SK-MEL-5 (cell line): ENCODE results near the gene ENSA. TPM values are rescaled to one million over a fixed set of nuclear protein-coding genes. Genes with fewer than 3 reads are reported as not detected.
A peak's percentile ranks its signal among the peaks of the same experiment; 100 is the strongest.
"Not testable (repeated sequence)": the region's sequence is repeated elsewhere in the genome, so short reads cannot be mapped to it uniquely, and the experiment has no call there.

Experiments used
- DNase-seq: peaks from one replicate; pipeline ENCODE4 v3.0.0-alpha.2; 2016; ENCODE audit warnings: low read depth, low spot score
- in situ Hi-C: cut with HindIII; loops from 2 replicates; pipeline ENCODE4 v1.10.0; 2016; ENCODE audit warnings: low sequenced_read_pairs, high pct_unique_total_duplicates, low pct_unique_long_range_greater_than_20kb
- total RNA-seq: library from RNA; depleted of rRNA; stranded (reverse); fragments of >200 nt; shearing (Covaris generic); gene quantifications from 2 replicates; pipeline ENCODE4 v1.2.3, GENCODE V29; 2014

The ENSA gene
- total RNA-seq, 1 experiment from 2014 or later, result 101 TPM

- in situ Hi-C loops, result no loop called here
- DNase-seq, result no peak
These were observed 3.3 kb downstream of the ENSA start for GRCh38 chr1:150626150-150626549.

DNA sequence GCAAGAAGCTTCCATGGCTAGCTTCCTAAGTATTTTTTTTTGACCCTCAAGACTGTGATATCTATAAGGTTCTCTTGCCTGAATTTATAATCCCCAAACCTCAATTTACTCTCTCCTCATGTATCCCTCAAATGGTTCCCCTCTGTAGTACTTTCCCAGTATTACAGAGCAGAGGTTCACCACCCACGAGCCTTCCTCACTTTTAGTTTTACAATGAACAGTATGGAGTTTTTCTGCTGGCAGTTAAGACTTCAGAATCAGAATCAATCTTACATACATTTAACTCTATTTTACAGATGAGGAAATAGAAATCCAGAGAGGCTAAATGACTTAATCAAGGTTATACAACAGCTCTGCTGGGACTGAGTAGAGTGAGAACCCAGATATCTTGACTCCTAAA, 4.9 kb downstream of the ENSA start:
- in situ Hi-C loops, DNase-seq: not testable (repeated sequence)

DNA sequence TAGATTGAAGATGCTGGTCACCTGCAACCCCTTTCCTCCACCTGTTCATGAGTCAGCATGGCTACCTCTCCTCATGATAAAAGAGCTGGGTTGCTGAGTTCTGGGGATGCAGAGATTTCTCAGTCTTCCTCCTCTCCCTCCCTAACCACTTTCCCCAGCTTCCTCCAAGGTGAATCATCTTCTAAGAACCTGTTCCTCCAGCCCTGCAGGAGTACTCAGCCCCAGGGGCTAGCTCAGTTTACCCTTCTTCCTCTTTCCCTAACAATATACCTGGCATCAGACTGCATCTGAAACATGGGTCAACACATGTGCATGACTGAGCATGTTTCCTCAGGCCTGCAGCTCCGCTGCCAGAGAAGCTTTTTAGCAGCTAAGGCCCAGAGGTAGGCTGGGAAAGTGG, 5.3 kb downstream of the ENSA start:
- DNase-seq, in situ Hi-C loops: not testable (repeated sequence)

GRCh38 chr1:150622303-150622975, 7.0 kb downstream of the ENSA start:
- DNase-seq, result no peak
- in situ Hi-C loops, result no loop called here

DNA sequence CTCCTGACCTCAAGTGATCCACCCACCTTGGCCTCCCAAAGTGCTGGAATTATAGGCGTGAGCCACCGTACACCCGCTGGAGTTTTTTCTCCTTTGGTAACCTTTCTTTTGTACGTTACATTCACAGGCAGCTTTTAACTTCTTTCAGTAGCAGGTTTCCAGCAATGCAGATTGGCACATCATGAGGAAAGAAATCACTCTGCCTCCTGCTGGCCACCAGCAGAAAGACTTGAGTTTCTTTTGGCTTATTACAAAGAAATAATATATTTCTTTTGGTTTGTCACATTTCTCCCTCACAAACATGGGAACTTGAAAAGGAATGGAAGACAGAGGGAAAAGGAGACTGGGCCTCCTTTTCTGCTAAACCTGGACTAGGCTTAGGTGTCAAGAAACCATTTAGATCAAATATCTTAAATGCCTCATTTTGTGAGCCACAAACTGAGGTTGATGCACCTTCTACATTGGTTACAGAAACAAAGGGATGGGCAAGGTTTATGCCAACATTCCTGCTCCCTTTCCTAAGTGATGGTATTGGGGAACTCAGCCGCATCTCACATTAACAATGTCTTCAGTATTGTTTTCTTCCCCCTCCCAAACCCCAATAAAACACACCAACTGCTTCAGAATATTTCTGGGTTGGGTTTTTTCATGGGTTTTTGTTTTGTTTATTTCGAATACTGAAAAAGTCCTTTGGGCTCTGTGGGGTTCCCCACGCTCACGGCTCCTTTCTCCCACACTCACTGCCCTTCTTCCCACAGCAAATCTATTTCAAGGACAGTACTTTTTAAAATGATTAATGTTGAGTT, 7.7 kb downstream of the ENSA start:
- in situ Hi-C loops, result no loop called here

GRCh38 chr1:150620919-150621318, 8.5 kb downstream of the ENSA start:
- in situ Hi-C loops, result no loop called here
- DNase-seq, result no peak

More for the DNA sequence above, 7.7 kb downstream of the ENSA start:
- peak; percentile 69 for DNase-seq

DNA sequence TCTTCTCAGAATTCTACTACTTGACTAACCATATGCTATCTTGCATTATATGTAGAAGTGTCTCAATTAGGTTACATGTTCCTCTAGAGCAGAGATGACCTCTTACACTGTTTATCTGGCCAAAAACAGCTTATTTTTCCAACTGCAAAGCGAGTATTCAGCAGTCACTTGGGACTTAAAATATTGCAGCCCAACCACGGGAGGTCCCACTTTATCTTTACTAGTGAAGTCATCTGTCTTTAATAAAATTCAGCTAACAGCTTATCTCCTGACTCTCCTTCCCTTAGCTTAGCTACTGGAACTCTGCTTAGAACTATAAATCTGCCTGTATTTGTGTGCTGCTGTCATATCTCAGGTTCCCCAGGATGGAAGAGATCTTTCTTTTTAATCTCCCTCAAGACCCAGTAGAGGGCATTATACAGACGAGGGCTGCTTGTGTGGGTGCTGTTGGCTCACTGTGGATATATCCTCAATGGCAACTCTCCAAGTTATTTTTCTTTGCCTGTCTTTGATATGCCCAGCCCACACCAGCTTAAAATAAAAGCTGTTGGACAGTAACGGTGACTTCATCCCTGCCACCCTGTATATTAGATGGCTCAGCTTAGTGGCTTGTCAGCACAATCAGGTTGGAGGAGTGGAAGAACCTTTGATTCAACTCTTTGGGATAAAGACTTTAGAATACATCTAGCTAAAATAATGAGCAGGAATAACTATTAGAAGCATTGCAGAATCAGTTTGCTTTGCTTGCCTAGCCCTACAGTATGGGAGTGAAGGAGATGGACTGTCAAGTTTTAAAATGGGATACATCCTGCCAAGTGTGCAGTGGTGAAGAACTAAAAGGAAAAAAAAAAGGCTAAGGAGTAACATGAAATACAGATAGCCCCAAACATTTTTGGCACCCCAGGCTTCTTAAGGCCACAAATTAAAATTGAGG, 9.6 kb downstream of the ENSA start:
- in situ Hi-C loops, result no loop called here
- peak; percentile 73 for DNase-seq

DNA sequence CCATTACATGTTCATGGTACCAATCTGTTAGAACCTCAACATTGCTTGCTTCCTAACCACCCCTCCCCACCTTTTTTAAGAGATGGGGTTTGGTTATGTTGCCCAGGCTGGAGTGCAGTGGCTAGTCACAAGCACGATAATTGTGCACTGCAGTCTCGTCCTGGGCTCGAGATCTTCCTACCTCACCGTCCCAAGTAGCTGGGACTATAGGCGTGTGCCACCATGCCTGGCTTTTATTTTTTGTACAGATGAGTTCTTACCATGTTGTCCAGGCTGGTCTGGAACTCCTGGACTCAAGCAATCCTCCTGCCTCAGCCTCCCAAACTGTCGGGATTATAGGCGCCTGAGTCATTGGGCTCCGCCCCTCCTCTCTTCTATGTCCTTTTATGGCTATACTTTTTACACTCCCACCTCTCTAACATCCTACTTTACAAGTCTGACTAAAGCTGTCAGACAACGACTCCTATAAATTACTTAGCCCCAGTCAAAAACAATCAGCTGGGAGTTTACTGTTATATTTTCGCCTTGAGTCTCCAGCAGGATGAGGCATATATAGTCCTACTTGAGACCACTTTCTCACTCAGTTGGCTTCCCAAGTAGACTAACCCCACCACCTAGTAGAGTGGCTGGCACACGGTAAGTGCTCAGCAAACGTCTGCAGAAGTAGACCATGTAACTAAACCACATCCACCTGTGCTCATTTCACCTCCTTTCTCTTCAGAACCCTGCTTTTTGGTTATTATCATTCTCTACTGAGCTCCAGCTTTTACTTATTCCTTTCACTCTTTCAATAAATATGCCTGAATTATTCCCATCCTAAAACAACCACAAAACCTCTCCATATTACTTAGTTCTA, 13.8 kb downstream of the ENSA start:
- no peak for DNase-seq
- in situ Hi-C loops, result no loop called here

DNA sequence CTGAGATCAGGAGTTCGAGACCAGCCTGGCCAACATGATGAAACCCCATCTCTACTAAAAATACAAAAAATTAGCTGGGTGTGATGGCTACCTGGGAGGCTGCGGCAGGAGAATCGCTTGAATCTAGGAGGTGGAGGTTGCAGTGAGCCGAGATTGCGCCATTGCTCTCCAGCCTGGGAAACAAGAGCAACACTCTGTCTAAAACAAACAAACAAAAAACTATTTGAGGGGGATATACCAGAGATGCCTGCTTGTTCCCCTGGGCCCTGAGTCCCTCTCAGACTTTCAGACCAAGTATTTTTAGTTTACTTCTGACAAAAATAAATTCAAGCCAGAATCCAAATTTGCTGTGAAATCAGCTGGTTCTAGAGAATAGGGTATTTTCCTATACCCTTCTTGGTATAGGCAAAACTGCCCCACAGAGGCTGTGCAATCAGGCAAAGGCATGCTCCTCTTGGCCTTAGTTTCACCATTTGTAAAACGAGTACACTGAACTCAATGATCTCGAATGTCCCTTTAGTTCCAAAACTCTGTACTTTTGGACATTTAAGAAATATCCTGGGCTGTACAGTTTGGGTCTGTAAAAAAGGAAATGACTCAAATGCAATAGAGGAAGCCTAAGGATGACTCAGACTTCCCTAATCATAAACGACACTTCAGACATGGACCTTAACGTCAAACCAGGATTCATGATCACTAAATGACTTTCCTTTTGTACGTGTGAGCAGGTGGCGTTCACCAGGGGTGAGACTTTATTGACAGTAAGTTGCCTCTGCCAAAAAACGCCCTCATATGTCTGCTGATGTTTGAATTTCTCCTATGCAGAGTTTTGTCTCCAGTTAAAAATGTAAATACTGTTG, 16.1 kb downstream of the ENSA start:
- peak; percentile 59 for DNase-seq
- in situ Hi-C loops, result no loop called here

DNA sequence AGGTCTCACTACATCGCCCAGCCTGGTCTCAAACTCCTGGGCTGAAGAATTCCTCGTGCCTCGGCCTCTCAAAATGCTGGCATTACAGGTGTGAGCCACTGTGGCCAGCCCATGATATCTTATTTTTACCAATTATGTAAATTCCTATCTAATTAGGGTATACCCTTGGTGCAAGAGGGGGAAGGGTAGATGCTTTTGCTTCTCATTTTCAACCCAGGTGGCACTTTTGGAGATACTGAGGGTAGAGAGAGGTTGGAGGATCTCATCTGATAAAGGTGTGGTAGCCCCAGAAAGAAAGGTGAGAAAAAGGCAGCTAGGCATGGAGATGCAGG, 17.4 kb downstream of the ENSA start:
- in situ Hi-C loops, result no loop called here
- no peak for DNase-seq

DNA sequence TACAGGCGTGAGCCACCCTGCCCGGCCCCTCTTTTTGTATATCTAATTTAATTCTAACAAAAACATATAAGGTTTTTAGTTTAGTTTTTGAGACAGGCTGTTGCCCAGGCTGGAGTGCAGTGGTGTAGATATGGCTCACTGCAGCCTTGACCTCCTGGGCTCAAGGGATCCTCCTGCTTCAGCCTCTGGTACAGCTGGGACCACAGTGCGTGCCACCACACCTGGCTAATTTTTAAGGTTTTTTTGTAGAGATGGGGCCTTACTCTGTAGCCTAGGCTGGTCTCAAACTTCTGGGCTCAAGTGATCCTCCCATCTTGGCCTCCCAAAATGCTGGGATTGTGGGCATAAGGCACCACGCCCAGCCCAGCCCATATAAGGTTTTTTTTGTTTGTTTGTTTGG, 18.8 kb downstream of the ENSA start:
- in situ Hi-C loops, result no loop called here
- DNase-seq, result no peak

DNA sequence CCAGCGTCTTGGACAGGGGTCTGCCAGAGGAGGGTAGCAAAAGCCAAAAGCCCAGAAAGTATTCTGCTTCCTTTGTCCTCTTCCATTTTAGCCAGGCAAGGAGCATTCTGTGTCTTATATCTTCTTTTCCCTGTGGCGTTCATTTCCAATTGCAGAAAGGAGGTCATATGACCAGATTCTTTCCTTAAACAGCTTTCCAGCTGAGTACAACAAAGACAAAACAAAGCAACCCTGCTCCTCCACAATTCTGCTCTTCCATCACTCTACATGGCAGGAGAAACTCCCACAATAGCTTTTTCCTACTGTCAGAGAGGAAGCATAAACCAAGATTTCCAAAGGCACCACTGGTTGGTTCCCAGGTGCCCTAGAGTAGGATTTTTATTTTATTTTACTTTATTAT, 19.7 kb downstream of the ENSA start:
- DNase-seq, result peak; percentile 21
- in situ Hi-C loops, result no loop called here

- no peak for DNase-seq
- in situ Hi-C loops, result no loop called here
These were observed 22.8 kb downstream of the ENSA start for GRCh38 chr1:150606463-150607142.

GRCh38 chr1:150605451-150605731, 24.0 kb downstream of the ENSA start:
- in situ Hi-C loops, DNase-seq: not testable (repeated sequence)

- in situ Hi-C loops, result no loop called here
- DNase-seq, result no peak
These were observed 25.2 kb downstream of the ENSA start for GRCh38 chr1:150604226-150604588.

GRCh38 chr1:150603711-150604110, 25.7 kb downstream of the ENSA start:
- no peak for DNase-seq
- in situ Hi-C loops, result no loop called here
